BJ (cell line): ENCODE data around the gene LTBP4. TPM values are rescaled to one million over a fixed set of nuclear protein-coding genes. Genes with fewer than 3 reads are reported as not detected.

Experiments
- CTCF ChIA-PET: fragments of 350-600 bp; formaldehyde crosslinking; extraction: SDS; loops from one replicate; lab custom pipeline; 2021; ENCODE audit warnings: antibody characterized with exemption, inconsistent platforms; lab: Yijun Ruan, JAX
- POLR2A ChIA-PET: fragments of 300-600 bp; sonication (Branson Sonifier 250); formaldehyde crosslinking; extraction: SDS; loops from one replicate; lab custom pipeline; 2021; ENCODE audit warnings: antibody characterized with exemption; lab: Charles Lee
- DNase-seq: peaks from one replicate; pipeline ENCODE4 v3.0.0-alpha.2; 2011; ENCODE audit warnings: low read depth
- H3K27me3 ChIP-seq: 2 replicates; pipeline ENCODE4 v1.6.0; 2011; ENCODE audit warnings: low read length; ENCODE audit not compliant: control insufficient read depth, insufficient read depth
- H3K36me3 ChIP-seq: 2 replicates; pipeline ENCODE4 v1.5.1; 2011; ENCODE audit warnings: low read length; ENCODE audit not compliant: control insufficient read depth, insufficient read depth
- H3K4me3 ChIP-seq: 2 replicates; pipeline ENCODE4 v1.5.1; 2011; ENCODE audit warnings: low read depth, mild to moderate bottlenecking, control low read depth, low read length
- CTCF ChIP-seq: IDR thresholded peaks from 2 replicates; pipeline ENCODE4 v1.5.1; 2011; ENCODE audit warnings: low read depth, mild to moderate bottlenecking, control low read depth, inconsistent platforms, low read length, moderate library complexity; ENCODE audit not compliant: insufficient read depth
- polyA plus RNA-seq: library from polyadenylated mRNA; depleted of rRNA; stranded (reverse); fragments of >200 nt; gene quantifications from 2 replicates; pipeline ENCODE4 v1.2.3, GENCODE V29; 2011

The LTBP4 gene
- polyA plus RNA-seq, 1 experiment = 14.5 TPM

GRCh38 chr19:40667602-40668001, 66.4 kb downstream of the LTBP4 start:
- Histone ChIP-seq H3K4me3 (no peak overlapping the region), H3K27me3 (no peaks in the 10 kb centered on the region), H3K36me3 (peaks cover 39% of the 10 kb centered on the region)
- POLR2A ChIA-PET = no interaction called here
- no peak for DNase-seq
- TF ChIP-seq CTCF = no peak
- CTCF ChIA-PET = no interaction called here

GRCh38 chr19:40668991-40669614, 67.9 kb downstream of the LTBP4 start:
- no peak overlapping the region for H3K4me3 ChIP-seq
- CTCF ChIA-PET = no interaction called here

GRCh38 chr19:40671404-40671803, 70.2 kb downstream of the LTBP4 start:
- POLR2A ChIA-PET = no interaction called here
- H3K36me3 ChIP-seq = peaks cover 64% of the 10 kb centered on the region

More at GRCh38 chr19:40668991-40669614, 67.9 kb downstream of the LTBP4 start:
- POLR2A ChIA-PET = no interaction called here
- DNase-seq = no peak
- no peak for TF ChIP-seq CTCF
- Histone ChIP-seq H3K36me3 (peaks cover 53% of the 10 kb centered on the region), H3K27me3 (no peaks in the 10 kb centered on the region)

GRCh38 chr19:40672038-40672437, 70.9 kb downstream of the LTBP4 start:
- H3K27me3 ChIP-seq = no peaks in the 10 kb centered on the region
- DNase-seq = no peak
- ChIA-PET CTCF (interaction anchor here (1.2 to 2.5 kb wide), 2 partner anchors 9 to 135 kb away, joined by 3 to 5 read pairs; no protein-coding TSS in a partner anchor), POLR2A (no interaction called here)
- TF ChIP-seq CTCF = no peak
- H3K4me3 ChIP-seq = no peak overlapping the region
- peaks cover 62% of the 10 kb centered on the region for H3K36me3 ChIP-seq

More at GRCh38 chr19:40671404-40671803, 70.2 kb downstream of the LTBP4 start:
- CTCF ChIA-PET = interaction anchor here (1.2 to 2.5 kb wide), 2 partner anchors 8 to 136 kb away, joined by 3 to 5 read pairs; no protein-coding TSS in a partner anchor
- no peak overlapping the region for H3K4me3 ChIP-seq
- DNase-seq = no peak
- no peak for TF ChIP-seq CTCF
- no peaks in the 10 kb centered on the region for H3K27me3 ChIP-seq

- H3K27me3 ChIP-seq = no peaks in the 10 kb centered on the region
- POLR2A ChIA-PET = no interaction called here
- H3K36me3 ChIP-seq = peaks cover 65% of the 10 kb centered on the region
- no peak overlapping the region for H3K4me3 ChIP-seq
- CTCF ChIA-PET = interaction anchor here (1.2 to 2.5 kb wide), 3 partner anchors 10 to 134 kb away, joined by 4 to 11 read pairs (median 5); no protein-coding TSS in a partner anchor
- DNase-seq = no peak
- TF ChIP-seq CTCF = no peak
These were observed 71.6 kb downstream of the LTBP4 start for GRCh38 chr19:40672573-40673299.
